Neuronal stem cell (in vitro differentiated cells): ENCODE measurements around the gene PEX11G.

Experiments used
- DNase-seq: peaks from one replicate; pipeline ENCODE4 v3.0.0-alpha.2; 2013; ENCODE audit warnings: low spot score
- H2AFZ ChIP-seq: one replicate; pipeline ENCODE4 v1.6.1; 2013; ENCODE audit warnings: mild to moderate bottlenecking, low read length, inconsistent platforms
- H2AK5ac ChIP-seq: 2 replicates; pipeline ENCODE4 v1.6.1; 2013; ENCODE audit warnings: low read depth, mild to moderate bottlenecking, inconsistent platforms, low read length, moderate library complexity, mixed read lengths
- H2BK120ac ChIP-seq: 2 replicates; pipeline ENCODE4 v1.6.1; 2013; ENCODE audit warnings: low read depth, mild to moderate bottlenecking, inconsistent platforms, low read length, moderate library complexity, mixed read lengths
- H2BK12ac ChIP-seq: one replicate; pipeline ENCODE4 v1.6.1; 2013; ENCODE audit warnings: low read length, inconsistent platforms
- H2BK15ac ChIP-seq: 2 replicates; pipeline ENCODE4 v1.6.1; 2013; ENCODE audit warnings: mild to moderate bottlenecking, low read length, inconsistent platforms, mixed read lengths
- H2BK5ac ChIP-seq: one replicate; pipeline ENCODE4 v1.6.1; 2013; ENCODE audit warnings: inconsistent platforms, mild to moderate bottlenecking, low read length, moderate library complexity
- H3K14ac ChIP-seq: one replicate; pipeline ENCODE4 v1.6.1; 2013; ENCODE audit warnings: low read length, inconsistent platforms
- H3K18ac ChIP-seq: 2 replicates; pipeline ENCODE4 v1.6.1; 2013; ENCODE audit warnings: low read length, inconsistent platforms
- H3K23ac ChIP-seq: 2 replicates; pipeline ENCODE4 v1.6.1; 2013; ENCODE audit warnings: low read depth, mild to moderate bottlenecking, mixed read lengths, low read length, inconsistent platforms; ENCODE audit not compliant: poor library complexity
- H3K27ac ChIP-seq: replicated peaks from 3 replicates; pipeline ENCODE4 v1.5.1; 2013; ENCODE audit warnings: low read length, inconsistent platforms
- H3K27me3 ChIP-seq, 3 experiments: 2 replicates each; pipeline ENCODE4 v1.6.1; 2013; ENCODE audit warnings: low read length in 3 of 3, mild to moderate bottlenecking in 2 of 3, inconsistent platforms in 1 of 3, low read depth in 1 of 3, mixed read lengths in 1 of 3, moderate library complexity in 1 of 3; ENCODE audit not compliant: control insufficient read depth in 3 of 3, insufficient read depth in 3 of 3
- H3K36me3 ChIP-seq, 2 donors: replicated peaks in 1 of 2; 2 replicates each; pipeline ENCODE4 v1.6.1; 2013; ENCODE audit warnings: low read length in 2 of 2; ENCODE audit not compliant: control insufficient read depth in 2 of 2, insufficient read depth in 2 of 2
- H3K4ac ChIP-seq: 2 replicates; pipeline ENCODE4 v1.6.1; 2013; ENCODE audit warnings: inconsistent platforms, mild to moderate bottlenecking, low read length, moderate library complexity
- H3K4me1 ChIP-seq, 2 donors: 1 replicate in 1 of 2; 2 replicates in 1 of 2; pipeline ENCODE4 v1.6.1; 2013; ENCODE audit warnings: low read length in 2 of 2, low read depth in 1 of 2; ENCODE audit not compliant: control insufficient read depth in 2 of 2, insufficient read depth in 1 of 2
- H3K4me2 ChIP-seq: one replicate; pipeline ENCODE4 v1.6.1; 2013; ENCODE audit warnings: mild to moderate bottlenecking, low read length, inconsistent platforms; ENCODE audit not compliant: insufficient read depth, poor library complexity, severe bottlenecking
- H3K4me3 ChIP-seq, 2 donors: 2 replicates each; pipeline ENCODE4 v1.5.1; 2013; ENCODE audit warnings: low read length in 2 of 2, mild to moderate bottlenecking in 2 of 2, inconsistent platforms in 1 of 2, moderate library complexity in 1 of 2
- H3K79me1 ChIP-seq: one replicate; pipeline ENCODE4 v1.6.1; 2013; ENCODE audit warnings: low read depth, mild to moderate bottlenecking, inconsistent platforms, low read length, moderate library complexity
- H3K9ac ChIP-seq: one replicate; pipeline ENCODE4 v1.6.1; 2013; ENCODE audit warnings: mild to moderate bottlenecking, low read depth, low read length, inconsistent platforms; ENCODE audit not compliant: poor library complexity
- H3K9me3 ChIP-seq, 2 donors: replicated peaks in 1 of 2; 2 replicates each; pipeline versions ENCODE3 to v1.6.1; 2013; ENCODE audit warnings: low read length in 2 of 2, mild to moderate bottlenecking in 2 of 2, inconsistent platforms in 1 of 2, low read depth in 1 of 2, mixed read lengths in 1 of 2, moderate library complexity in 1 of 2; ENCODE audit not compliant: control insufficient read depth in 2 of 2, insufficient read depth in 1 of 2
- H4K8ac ChIP-seq: one replicate; pipeline ENCODE4 v1.6.1; 2013; ENCODE audit warnings: low read depth, mild to moderate bottlenecking, inconsistent platforms, low read length, moderate library complexity
- H4K91ac ChIP-seq: one replicate; pipeline ENCODE4 v1.6.1; 2013; ENCODE audit warnings: low read length, low read depth, mild to moderate bottlenecking, inconsistent platforms; ENCODE audit not compliant: poor library complexity
- WGBS, 2 donors: extraction: QIAGEN DNeasy Blood & Tissue Kit; methylation state at CpG; one replicate each; pipeline ENCODE4 v1.1.7; 2013; ENCODE audit warnings: missing lambda C conversion rate in 2 of 2, mixed read lengths in 1 of 2; ENCODE audit not compliant: insufficient read length in 2 of 2, insufficient replicate concordance in 1 of 2; ENCODE audit errors: extremely low coverage in 2 of 2; 5-methylcytosine and 5-hydroxymethylcytosine counted together

Gene PEX11G

GRCh38 chr19:7427944-7428343, 60.9 kb downstream of the PEX11G start:
- Histone ChIP-seq H2BK120ac (no peak overlapping the region), H3K9ac (no peak overlapping the region), H4K91ac (no peak overlapping the region), H3K27ac (no peak overlapping the region), H3K4me3 (no peak overlapping the region), H2AK5ac (no peak overlapping the region), H4K8ac (no peak overlapping the region), H2BK15ac (no peak overlapping the region), H3K79me1 (peaks cover 3% of the 10 kb centered on the region), H3K4me1 (no peaks in the 10 kb centered on the region), H2AFZ (no peak overlapping the region), H3K23ac (no peak overlapping the region), H3K14ac (no peak overlapping the region), H2BK5ac (no peak overlapping the region), H2BK12ac (no peak overlapping the region), H3K18ac (no peak overlapping the region), H3K9me3 (no peaks in the 10 kb centered on the region), H3K4ac (no peak overlapping the region), H3K4me2 (no peak overlapping the region), H3K36me3 (peaks cover 2 to 3% of the 10 kb centered on the region in 2 donors), H3K27me3 (no peaks in the 10 kb centered on the region)
- no CpG with 5 or more reads among the region's 5 CpGs for WGBS, 2 donors
- DNase-seq: no peak

DNA sequence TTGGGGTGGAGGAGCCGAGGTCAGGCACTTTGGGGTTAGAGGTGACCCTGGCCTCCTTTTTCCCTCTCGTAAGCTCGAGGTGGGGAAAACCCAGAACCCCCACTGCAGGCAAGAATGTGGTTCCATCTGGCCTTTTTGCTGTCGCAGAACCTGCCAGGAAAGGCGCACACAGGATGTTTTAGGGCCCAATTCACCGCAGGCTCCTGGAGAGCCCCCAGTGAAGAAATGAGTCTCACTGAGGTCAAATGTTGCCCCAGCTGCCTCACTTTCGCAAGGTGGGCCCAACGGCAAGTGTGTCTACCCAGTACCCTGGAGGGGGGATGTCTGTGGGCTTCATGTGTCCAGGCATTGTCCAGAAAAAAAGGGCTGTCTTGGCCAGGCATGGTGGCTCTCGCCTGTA, 61.8 kb downstream of the PEX11G start:
- Histone ChIP-seq H3K4me2 (no peak overlapping the region), H3K9me3 (no peaks in the 10 kb centered on the region), H3K4ac (no peak overlapping the region), H3K4me1 (no peaks in the 10 kb centered on the region), H3K23ac (no peak overlapping the region), H4K91ac (no peak overlapping the region), H3K14ac (no peak overlapping the region), H3K4me3 (no peak overlapping the region), H3K18ac (no peak overlapping the region), H2BK15ac (no peak overlapping the region), H4K8ac (no peak overlapping the region), H3K79me1 (peaks cover 3% of the 10 kb centered on the region), H2BK120ac (no peak overlapping the region), H2AK5ac (no peak overlapping the region), H3K27ac (no peak overlapping the region), H2AFZ (no peak overlapping the region), H3K9ac (no peak overlapping the region), H3K27me3 (no peaks in the 10 kb centered on the region), H2BK12ac (no peak overlapping the region), H3K36me3 (peaks cover under 1 to 6% of the 10 kb centered on the region in 2 donors), H2BK5ac (no peak overlapping the region)
- DNase-seq: no peak
- no CpG with 5 or more reads among the region's 9 CpGs for WGBS, 2 donors
